GOT3 (cell line): Measurements from ENCODE around the gene PRX.
"Not testable (repeated sequence)": the region's sequence is repeated elsewhere in the genome, so short reads cannot be mapped to it uniquely, and the experiment has no call there.

Experiments
- DNase-seq: peaks from one replicate; lab custom pipeline; 2025; ENCODE audit warnings: mixed read lengths; lab: John Stamatoyannopoulos, UW

Gene PRX

DNA sequence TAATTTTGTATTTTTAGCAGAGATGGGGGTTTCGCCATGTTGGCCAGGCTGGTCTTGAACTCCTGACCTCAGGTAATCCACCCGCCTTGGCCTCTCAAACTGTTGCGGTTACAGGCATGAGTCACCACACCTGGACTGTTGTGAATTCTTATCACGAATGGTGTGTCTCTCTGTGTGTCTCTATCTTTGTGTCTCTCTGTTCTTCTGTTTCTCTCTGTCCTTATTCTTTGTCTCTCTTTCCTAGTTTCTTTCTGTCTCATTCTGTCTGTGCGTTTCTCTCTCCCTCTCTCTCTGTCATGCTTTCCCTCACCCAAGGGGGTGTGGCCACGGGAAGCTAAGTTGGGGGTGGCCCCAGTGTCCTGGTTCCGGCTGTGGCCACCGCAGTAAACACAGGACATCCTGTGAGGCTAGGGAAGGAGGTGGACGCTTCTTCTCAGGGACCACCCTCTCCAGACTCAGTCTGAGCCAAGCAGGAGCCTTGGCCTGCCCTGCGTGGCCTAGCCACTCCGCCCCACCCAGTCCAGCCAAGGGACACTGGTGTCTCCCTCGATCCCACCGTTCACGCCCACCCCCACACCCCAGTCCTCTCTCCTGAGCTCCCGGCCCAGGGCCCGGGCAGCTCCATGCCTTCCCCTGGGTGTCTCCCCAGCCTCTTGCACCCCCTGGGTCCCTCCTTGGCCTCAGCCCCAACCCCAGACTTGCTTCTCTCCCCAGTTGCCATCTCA, 3.9 kb upstream of the PRX start:
- DNase-seq, result no peak

DNA sequence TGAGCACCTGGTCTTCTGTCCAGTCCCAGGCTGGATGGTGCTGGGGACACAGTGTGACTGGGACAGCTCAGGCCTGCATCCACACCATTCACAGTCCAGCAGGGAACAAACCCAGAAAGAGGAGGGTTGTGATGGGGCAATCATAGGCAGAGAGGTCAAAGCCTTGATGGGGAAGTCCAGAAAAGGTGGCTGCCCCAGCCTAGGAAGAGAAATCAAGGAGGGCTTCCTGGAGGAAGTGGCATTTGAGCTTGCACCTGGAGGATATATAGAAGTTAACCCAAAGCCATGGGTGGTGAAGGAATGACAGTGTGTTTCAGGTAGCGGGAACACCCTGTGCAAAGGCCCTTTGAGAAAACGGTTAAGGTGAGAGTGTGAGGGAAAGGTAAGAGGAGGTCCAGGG, 2.6 kb upstream of the PRX start:
- DNase-seq, result no peak

DNA sequence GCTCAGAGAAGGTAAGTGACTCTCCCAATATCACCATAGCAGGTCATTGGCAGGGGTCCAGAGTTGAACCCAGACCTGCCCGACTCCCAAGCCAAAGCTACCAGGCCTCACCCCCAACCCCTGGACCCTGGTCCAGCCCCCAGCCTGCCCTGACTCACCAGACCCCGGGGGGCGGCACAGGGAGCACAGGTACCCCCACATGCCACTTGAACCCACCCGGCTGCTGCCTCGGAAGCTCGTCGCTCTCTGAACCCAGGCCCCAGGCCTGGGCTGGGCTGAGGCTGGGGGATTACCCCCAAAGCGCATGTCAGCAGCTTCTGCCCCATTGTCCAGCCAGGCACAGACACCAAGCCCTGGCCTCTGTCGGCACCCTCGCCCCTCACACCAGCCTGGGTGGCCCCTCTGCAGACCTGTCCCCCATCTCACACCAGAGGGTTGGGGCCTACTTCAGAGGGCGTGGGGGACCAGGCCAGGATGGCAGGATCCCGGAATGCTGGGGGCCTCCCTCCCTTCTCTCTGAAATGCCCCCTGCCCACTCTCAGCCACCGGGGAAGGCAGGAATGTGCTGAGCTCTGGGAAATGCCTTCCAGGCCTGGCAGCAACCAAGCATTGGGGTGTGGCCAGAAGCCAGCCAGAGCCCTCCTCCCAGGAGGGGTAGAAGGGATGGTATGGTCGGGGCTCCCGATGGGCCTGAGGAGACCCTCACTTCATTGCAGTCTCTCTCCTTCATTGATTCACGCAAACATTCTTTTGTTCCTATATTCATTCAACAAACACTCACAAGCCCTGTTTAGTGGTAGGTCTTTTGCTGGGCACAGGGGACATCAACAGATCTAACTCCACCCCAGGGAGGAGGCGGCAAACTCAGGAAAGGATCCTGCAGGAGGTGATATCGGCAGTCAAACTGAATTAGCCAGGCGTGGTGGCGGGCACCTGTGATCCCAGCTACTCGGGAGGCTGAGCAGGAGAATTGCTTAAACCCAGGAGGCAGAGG, 1.7 kb upstream of the PRX start:
- DNase-seq, result no peak

DNA sequence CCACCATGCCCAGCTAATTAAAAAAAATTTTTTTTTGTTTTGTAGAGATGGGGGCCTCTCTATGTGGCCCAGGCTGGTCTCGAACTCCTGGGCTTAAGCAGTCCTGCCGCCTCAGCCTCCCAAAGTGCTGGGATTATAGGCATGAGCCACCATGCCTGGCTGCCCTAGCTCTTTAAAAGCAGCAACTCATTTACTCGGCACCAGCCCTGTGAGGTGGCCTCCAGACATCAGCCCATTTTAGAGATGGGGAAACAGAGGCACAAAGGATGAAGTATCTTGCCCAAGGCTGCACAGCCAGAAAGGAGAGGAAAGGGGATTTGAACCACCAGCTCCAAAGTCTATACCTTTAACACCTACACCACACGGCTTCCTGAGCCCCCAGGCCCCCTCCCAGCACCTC, 312 bp downstream of the PRX start:
- DNase-seq, result no peak

DNA sequence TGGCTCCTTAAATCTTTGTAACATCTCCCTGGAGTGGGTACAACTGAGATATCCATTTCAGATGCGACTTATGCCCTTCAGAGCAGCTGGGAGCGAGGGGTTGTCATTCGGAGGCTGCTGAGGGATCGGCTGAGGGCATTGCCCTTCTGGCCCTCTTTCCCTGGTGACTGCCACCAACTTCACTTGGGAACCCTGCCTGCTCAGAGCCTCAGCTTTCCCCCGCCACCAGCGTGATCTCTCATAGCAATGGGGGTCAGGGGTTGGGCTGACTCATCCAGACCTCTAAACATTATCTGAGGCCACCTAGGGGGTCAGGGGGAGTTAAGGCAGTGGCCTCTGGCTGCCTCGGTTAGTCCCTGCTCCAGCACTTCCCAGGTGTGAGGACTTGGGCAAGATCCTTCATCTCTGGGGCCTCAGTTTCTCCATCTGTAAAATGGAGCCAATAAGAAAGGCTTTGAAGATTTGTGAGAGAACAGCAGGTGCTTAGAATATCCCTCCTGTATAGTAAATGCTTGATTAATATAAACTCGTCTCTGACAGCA, 1.1 kb downstream of the PRX start:
- no peak for DNase-seq

DNA sequence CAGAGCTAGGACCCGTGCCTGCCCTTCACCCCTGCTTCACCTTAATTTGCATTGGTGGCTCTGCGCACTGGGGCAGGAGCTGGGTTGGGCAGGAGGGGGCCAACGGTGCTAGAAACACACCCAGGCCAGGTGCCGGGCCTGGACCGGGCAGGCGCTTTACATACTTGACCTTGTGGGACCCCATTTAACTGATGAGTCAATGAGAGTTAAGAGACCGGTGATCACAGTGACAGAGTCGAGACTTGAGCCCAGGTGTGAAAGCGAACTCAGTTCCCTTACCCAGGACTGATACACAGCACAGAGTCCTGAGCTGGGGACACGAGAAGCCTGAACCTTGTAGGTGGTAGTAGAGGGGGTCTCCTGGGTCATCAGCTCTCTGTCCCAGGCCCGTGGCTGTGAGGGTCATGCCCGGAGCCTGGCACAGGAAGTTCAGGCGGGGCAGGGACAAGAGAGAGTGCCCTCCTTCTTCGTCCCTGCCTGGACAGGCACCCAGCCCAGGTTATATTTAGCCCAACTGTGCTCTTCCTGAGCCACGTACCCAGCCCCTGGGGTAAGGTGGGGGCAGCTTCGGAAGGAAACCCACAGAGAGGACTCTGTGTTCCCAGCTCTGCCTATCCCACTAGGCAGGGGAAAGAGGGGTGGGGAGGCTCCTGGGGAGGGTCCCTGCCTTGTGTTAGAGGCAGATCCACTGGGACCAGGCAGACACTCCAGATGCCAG, 1.9 kb downstream of the PRX start:
- no peak for DNase-seq

DNA sequence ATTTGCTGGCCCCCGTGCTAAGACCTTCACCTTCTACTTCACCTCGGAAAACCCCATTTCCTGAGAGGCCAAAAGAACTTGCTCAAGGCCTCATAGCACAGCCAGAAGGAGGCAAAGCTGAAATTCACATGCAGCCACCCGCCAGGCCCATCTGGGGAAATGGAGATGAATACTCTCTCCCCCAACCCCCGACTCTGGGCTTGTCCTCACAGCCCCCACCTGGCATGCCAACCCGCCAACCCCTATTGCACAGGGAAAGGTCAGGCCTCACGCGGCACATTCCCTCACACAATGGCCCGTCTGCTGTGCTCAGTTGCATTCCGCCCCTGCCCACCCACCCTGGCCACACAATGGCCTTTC, 3.2 kb downstream of the PRX start:
- DNase-seq, result no peak

DNA sequence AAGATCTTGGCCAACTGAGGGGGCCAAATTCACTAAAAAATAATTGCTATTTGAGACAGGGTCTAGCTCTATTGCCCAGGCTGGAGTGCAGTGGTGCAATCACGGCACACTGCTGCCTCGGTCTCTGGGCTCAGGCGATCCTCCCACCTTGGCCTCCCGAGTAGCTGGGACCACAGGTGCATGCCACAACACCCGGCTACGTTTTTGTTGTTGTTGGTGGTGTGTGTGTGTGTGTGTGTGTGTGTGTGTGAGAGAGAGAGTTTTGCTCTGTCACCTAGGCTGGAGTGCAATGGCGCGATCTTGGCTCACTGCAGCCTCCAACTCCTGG, 4.6 kb downstream of the PRX start:
- not testable (repeated sequence) for DNase-seq

DNA sequence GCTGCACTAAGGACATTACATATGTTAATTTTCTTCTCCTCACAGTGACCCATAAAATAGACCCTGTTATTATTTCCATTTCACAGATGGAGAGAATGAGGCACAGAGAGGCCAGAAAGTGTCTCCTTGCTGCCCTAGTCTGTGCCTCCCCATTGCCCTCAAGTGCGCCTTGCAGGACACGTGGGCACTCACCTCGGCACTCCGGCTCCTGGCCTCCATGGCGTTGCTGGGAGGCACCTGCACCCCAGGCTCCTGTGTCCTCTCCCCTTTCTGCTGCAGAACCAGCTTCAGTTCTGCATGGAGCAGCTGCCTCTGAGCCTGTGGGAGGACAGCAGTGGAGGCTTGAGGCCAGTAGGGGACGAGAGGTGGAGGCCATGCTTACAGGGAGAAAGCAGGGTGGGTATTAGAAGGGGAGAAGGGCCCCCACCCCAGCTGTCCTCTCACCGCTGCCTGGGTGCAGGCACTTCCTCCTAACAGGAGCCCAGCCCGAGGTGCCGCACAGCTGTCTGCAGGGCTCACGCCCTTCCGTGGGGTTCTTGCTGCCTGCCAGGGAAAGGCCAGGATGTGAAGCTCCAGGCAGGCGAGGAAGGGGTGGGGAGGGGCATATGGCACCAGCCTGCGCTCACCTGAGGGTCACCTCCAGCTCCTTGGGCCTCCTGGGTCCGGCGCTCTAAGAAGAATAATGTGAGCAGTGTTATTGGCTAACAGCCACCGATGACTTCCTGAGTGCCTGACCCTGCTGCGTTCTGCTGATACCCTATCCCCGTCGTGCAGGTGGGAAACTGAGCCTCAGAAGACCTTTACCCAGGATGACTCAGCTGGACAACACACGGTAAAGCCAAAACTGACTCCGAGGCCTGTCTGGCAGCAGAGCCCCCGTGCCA, 5.2 kb downstream of the PRX start:
- no peak for DNase-seq

DNA sequence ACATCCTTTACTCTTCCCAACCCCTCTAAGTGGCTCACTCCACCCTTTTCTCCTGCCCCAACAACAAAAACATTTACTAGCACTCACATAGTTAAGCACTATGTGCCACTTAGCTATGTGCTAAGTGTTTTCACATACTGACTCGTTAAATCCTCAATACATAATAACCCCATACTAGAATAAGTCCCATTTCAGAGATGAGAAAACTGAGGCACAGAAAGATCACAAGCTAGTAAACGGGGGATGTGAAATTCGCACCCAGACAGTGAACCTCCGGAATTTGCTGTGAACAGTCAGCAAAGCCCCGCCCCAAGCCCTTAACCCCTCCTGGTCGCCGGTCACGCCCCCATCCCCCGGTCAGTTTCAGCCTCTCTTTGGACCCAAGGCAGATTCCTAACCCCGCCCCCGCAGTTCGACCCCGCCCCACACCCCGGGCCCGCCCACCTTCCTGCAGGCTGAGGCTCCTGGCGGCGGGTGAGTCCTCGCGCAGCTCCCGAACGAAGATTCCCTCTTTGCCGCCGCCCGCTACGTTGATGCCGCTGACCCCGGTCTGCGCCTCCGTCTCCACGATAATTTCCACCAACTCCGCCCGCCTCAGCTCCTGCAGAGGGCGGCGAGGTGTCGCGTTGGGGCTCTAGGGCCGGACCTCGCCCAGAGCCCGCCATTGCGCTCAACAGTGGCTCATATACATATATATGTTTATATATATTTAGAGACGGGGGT, 9.8 kb downstream of the PRX start:
- DNase-seq, result peak; percentile 53

DNA sequence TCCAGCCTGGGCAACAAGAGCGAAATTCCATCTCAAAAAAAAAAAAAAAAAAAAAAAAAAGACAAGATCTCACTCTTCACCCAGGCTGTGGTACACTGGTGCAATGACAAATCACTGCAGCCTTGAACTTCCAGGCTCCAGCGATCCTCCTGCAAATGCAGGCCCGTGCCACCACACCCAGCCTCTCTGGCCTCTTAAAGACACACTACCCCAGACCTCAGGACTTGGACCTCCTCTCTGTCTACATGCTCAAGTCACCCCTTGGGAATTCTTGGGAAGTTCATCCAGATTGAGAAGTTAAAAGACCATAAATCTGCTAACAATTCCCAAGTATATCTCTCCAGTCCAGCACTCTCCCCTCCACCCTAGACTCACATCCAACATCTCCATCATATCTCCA, 12.6 kb downstream of the PRX start:
- no peak for DNase-seq

DNA sequence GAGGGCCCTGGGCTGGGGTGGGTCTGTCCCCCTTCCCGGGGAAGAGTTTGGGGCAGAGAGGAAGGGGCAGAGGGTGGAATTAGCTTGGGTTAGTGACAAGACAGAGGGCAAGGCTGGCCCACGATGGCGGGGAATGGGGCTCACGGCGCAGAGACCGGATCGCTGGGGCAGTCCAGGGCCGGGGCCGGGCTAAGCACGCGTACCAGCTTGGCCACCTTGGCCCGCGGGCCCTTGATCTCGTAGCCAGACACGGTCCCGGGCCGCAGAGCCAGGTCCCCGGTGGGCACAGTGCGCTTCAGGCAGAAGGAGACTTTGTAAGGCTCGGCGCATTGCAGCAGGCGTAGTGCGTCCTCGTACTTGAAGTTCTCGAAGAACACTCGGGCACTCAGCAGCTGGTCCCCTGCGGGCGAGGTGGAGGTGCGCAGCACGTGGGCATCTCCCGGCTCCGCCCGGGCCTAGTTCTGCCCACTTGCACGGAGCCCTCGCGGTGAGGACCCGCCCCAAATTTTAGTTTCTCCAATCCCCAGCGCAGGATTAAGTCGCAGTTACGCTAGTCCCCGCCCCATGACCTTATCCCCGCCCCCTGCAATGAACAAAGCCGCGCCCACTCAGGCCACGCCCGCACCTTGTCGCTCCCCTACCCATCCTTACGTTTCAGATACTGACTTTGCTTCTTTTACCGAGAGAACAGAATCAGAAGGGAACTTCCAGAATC, 14.6 kb downstream of the PRX start:
- DNase-seq, result no peak

DNA sequence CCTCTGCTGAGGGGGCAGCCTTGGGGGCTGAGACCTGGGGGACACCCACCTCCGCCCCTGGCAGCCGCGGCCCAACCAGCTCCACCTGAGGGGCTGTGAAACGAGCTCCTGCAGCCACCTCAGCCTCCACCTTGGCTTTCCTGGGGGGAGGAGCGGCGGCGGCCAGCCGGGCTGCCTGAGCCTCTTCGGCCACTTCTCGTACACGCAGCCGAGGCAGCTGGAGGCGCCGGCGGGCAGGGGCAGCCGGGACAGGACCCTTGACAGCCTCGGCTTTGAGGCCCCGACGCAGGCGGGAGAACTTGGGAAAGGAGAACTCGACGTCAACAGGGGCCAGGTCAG, 15.6 kb downstream of the PRX start:
- DNase-seq, result no peak

DNA sequence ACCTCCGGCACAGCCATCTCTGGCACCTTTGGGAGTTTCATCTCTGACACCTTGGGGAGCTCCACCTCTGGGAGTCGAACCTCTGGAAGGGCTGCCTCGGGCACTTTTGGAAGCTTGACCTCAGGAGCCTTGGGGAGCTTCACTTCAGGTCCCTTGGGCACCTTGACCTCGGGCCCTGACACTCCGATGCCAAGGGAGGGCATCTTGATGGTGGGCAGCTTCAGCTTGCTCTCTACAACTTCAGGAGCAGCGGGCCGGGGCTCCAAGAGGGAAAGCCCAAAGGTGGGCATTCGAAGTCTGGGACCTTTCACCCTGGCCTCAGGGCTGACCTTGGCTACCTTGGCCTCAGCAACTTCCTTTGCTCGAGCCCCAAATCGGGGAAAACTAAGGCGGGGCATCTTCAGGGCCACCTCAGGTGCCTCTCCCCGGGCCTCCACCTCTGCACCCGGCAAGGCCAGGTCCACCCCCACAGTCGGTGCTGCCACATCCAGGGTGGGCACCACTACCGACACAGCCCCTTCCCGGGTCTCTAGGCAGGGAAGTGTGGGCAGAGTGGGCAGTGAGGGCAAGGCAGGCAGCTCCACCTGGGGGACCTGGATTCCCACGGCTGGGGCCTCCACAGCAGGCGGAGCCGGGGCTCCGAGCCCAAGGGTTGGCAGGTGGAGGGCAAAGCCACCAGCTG, 16.2 kb downstream of the PRX start:
- DNase-seq, result no peak

DNA sequence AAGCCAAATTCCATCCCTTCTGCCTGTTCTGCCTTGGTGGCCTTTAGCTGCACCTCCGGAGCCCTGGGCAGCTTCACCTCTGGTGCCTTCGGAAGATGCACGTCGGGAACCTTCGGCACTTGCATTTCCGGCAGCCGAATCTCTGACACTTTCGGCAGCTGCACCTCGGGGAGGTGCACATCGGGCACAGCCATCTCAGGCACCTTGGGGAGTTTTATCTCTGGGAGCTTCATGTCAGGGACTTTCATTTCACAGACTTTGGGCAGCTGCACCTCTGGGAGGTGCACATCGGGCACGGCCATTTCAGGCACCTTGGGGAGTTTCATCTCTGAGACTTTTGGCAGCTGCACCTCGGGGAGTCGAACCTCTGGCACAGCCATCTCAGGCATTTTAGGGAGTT, 17.2 kb downstream of the PRX start:
- no peak for DNase-seq

DNA sequence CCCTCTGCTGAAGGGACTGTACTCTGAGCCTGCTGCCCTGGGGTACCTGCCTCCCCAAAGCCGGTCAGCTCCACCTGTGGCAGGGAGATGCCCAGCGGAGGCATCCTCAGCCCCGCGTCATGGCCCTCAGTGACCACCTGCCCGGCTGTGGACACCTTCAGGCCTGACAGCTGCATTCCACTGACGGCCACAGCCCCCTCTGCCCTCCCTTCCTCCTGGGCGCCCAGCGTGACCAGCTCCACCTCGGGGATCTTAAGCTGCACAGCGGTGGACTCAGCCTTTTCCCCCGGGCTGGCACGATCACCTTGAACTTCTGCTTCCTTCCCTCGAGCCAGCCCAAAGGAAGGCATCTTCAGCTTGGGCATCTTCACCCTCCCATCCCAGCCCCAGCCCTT, 18.4 kb downstream of the PRX start:
- DNase-seq, result no peak

DNA sequence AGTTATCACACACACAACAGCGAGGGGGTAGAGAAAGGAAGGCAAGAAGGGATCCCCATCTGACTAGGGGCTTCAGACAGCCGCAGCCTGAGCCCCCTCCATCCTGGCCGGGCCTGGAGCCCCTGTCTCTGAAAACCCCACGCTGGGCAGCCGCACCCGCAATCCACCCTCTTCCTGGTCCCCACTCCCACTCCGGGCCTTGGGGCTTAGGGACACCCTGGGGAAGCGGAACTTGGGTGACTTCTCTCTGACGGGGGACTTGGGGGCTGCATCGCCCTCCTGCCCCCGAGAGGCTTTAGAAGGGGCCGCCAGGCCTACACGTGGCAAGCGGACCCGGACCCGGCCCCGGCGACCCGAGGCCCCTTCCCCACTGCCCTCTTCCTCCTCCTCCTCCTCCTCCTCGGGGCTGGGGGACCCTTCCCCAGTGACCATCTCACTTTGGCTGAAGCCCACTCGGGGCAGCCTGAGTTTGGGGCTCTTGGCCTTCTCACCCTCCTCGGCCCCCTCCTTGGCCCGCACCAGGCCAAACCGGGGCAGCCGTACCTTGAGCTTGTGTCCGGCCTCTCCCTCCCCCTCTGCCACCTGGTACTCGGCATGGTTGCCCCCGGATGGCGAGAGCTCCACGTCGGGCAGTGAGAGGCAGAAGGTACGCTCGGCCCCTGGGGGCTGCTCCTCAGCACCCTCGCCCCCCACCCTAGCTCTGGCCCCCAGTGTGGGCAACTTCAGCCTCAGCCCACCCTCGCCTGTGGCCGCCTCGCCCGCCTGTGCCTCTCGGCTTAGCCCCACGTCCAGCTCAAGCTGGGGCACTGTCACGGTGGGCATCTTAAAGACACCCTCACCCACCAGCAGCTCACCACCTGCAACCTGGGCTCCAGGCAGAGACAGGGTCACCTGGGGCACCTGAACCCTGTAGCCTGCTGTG, 19.0 kb downstream of the PRX start:
- no peak for DNase-seq

DNA sequence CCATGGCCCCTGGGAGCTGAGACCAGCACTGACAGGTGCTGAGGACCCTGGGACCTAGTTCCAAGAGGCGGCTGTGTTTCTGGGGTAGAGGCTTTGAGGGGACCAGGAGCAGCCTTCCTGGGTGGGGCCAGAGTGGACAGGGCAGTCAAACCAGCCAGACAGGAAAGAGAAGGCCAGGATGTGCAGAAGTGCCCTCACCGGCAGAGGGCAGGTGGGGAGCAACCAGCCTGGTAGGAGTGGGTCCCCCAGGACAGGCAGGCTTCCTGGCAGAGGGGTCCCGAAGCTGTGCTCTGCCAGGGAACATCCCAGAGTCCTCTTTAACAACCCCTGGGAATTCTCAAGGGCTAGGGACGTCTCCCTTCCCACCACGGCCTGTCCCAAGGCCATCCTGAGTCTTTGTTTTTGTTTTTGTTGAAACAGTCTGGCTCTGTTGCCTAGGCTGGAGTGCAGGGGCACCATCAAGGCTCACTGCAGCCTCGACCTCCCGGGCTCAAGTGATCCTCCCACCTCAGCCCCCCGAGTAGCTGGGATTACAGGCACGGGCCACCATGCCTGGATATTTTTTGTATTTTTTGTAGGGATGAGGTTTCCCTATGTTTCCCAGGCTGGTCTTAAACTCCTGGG, 20.2 kb downstream of the PRX start:
- DNase-seq, result no peak
